H1 (cell line): Measurements from ENCODE around the gene L3MBTL3. TPM values are rescaled to one million over a fixed set of nuclear protein-coding genes. Genes with fewer than 3 reads are reported as not detected.
A peak's percentile ranks its signal among the peaks of the same experiment; 100 is the strongest.

Experiments used
- CTCF ChIA-PET: fragments of 300-600 bp; sonication (Branson Sonifier 250); formaldehyde crosslinking; loops from one replicate; lab custom pipeline; 2021; ENCODE audit not compliant: partially characterized antibody; lab: Charles Lee
- POLR2A ChIA-PET: fragments of 300-600 bp; sonication (Branson Sonifier 250); formaldehyde crosslinking; loops from one replicate; lab custom pipeline; 2021; ENCODE audit warnings: inconsistent platforms; ENCODE audit not compliant: partially characterized antibody; lab: Charles Lee
- DNase-seq, 2 experiments: peaks; one replicate each; pipeline versions ENCODE4 v3.0.0 to v3.0.0-alpha.2; 2010 to 2022; ENCODE audit warnings: low spot score in 2 of 2, low read depth in 1 of 2, mixed read lengths in 1 of 2
- FAIRE-seq: peaks from 2 replicates; lab custom pipeline; 2011; peaks lifted over from hg19 to GRCh38; lab: Jason Lieb, UNC
- H2AFZ ChIP-seq: 2 replicates; pipeline ENCODE4 v1.8.1; 2012; ENCODE audit warnings: low read length, inconsistent platforms
- H2AK5ac ChIP-seq: 2 replicates; pipeline ENCODE4 v1.6.1; 2013; ENCODE audit warnings: low read depth, low read length
- H2BK120ac ChIP-seq: replicated peaks from 2 replicates; pipeline ENCODE3; 2013; ENCODE audit warnings: low read depth, low read length, inconsistent platforms
- H2BK12ac ChIP-seq: 2 replicates; pipeline ENCODE4 v1.6.1; 2013; ENCODE audit warnings: low read depth, low read length
- H2BK15ac ChIP-seq: 2 replicates; pipeline ENCODE4 v1.6.1; 2013; ENCODE audit warnings: low read length
- H2BK20ac ChIP-seq: 2 replicates; pipeline ENCODE4 v1.6.1; 2013; ENCODE audit warnings: low read length
- H2BK5ac ChIP-seq: 2 replicates; pipeline ENCODE4 v1.6.1; 2013; ENCODE audit warnings: low read depth, low read length
- H3K14ac ChIP-seq: 2 replicates; pipeline ENCODE4 v1.6.1; 2013; ENCODE audit warnings: inconsistent platforms; ENCODE audit not compliant: insufficient read length
- H3K18ac ChIP-seq: 2 replicates; pipeline ENCODE4 v1.6.1; 2013; ENCODE audit warnings: low read length; ENCODE audit errors: extremely low read depth
- H3K23ac ChIP-seq: 2 replicates; pipeline ENCODE4 v1.6.1; 2013; ENCODE audit warnings: inconsistent platforms; ENCODE audit not compliant: insufficient read length
- H3K23me2 ChIP-seq: 2 replicates; pipeline ENCODE4 v1.6.1; 2013; ENCODE audit warnings: low read depth, low read length
- H3K27ac ChIP-seq: 2 replicates; pipeline ENCODE4 v1.6.1; 2011; ENCODE audit warnings: low read depth, low read length, inconsistent platforms
- H3K27me3 ChIP-seq, 4 experiments: replicated peaks in 1 of 4; 1 replicate in 1 of 4; 2 replicates in 3 of 4; pipeline versions ENCODE4 v1.6.1 to v1.8.1; 2011 to 2013; ENCODE audit warnings: low read length in 3 of 4, mild to moderate bottlenecking in 3 of 4, inconsistent platforms in 2 of 4, mixed read lengths in 2 of 4, moderate library complexity in 1 of 4; ENCODE audit not compliant: control insufficient read depth in 3 of 4, insufficient read depth in 3 of 4; ENCODE audit errors: extremely low read depth in 1 of 4
- H3K36me3 ChIP-seq, 4 experiments: 2 replicates each; pipeline versions ENCODE4 v1.6.1 to v1.8.1; 2011 to 2013; ENCODE audit warnings: mild to moderate bottlenecking in 4 of 4, low read length in 3 of 4, moderate library complexity in 2 of 4, control low read depth in 1 of 4, inconsistent platforms in 1 of 4; ENCODE audit not compliant: insufficient read depth in 4 of 4, control insufficient read depth in 2 of 4
- H3K4ac ChIP-seq: replicated peaks from 2 replicates; pipeline ENCODE3; 2013; ENCODE audit warnings: low read length, low read depth, mixed read lengths, inconsistent platforms; ENCODE audit not compliant: insufficient read length
- H3K4me1 ChIP-seq, 4 experiments: replicated peaks in 1 of 4; 1 replicate in 1 of 4; 2 replicates in 3 of 4; pipeline versions ENCODE4 v1.6.1 to v1.8.1; 2011 to 2013; ENCODE audit warnings: low read length in 3 of 4, inconsistent platforms in 2 of 4, mixed read lengths in 1 of 4; ENCODE audit not compliant: insufficient read depth in 4 of 4, control insufficient read depth in 3 of 4
- H3K4me2 ChIP-seq, 2 experiments: 2 replicates each; pipeline versions ENCODE4 v1.6.1 to v1.8.1; 2011 to 2013; ENCODE audit warnings: low read depth in 2 of 2, low read length in 2 of 2, control low read depth in 1 of 2, inconsistent platforms in 1 of 2, mild to moderate bottlenecking in 1 of 2; ENCODE audit not compliant: insufficient read depth in 1 of 2
- H3K4me3 ChIP-seq, 4 experiments: fragments of 200-600, 300-600 bp in 1 of 4; sonication (generic), shearing (Covaris generic), sonication (Bioruptor Twin) in 1 of 4; 2 replicates each; pipeline versions ENCODE4 v1.5.1 to v1.8.1; 2011 to 2016; ENCODE audit warnings: low read length in 4 of 4, low read depth in 3 of 4, control low read depth in 2 of 4, inconsistent platforms in 2 of 4, mild to moderate bottlenecking in 2 of 4, mixed read lengths in 1 of 4, moderate library complexity in 1 of 4; ENCODE audit not compliant: insufficient read depth in 2 of 4; ENCODE audit errors: extremely low read depth in 1 of 4
- H3K56ac ChIP-seq: replicated peaks from 2 replicates; pipeline ENCODE3; 2013; ENCODE audit warnings: low read depth, mild to moderate bottlenecking, mixed read lengths, low read length, inconsistent platforms; ENCODE audit not compliant: insufficient read length
- H3K79me1 ChIP-seq: 2 replicates; pipeline ENCODE4 v1.6.1; 2013; ENCODE audit warnings: low read depth, low read length, control low read depth
- H3K79me2 ChIP-seq, 2 experiments: 2 replicates each; pipeline versions ENCODE4 v1.6.1 to v1.8.1; 2012 to 2013; ENCODE audit warnings: low read length in 2 of 2, mild to moderate bottlenecking in 2 of 2, inconsistent platforms in 1 of 2; ENCODE audit not compliant: insufficient read depth in 2 of 2, control insufficient read depth in 1 of 2
- H3K9ac ChIP-seq, 4 experiments: replicated peaks in 1 of 4; 1 replicate in 1 of 4; 2 replicates in 3 of 4; pipeline versions ENCODE4 v1.6.1 to v1.8.1; 2011 to 2013; ENCODE audit warnings: low read depth in 3 of 4, low read length in 3 of 4, control low read depth in 2 of 4, mild to moderate bottlenecking in 2 of 4, moderate library complexity in 2 of 4, inconsistent platforms in 1 of 4; ENCODE audit errors: extremely low read depth in 1 of 4
- H3K9me3 ChIP-seq, 2 experiments: 2 replicates each; pipeline versions ENCODE4 v1.6.1 to v1.8.1; 2012 to 2013; ENCODE audit warnings: mild to moderate bottlenecking in 2 of 2, moderate library complexity in 2 of 2, control low read depth in 1 of 2, inconsistent platforms in 1 of 2, low read depth in 1 of 2, low read length in 1 of 2, mixed read lengths in 1 of 2; ENCODE audit not compliant: insufficient read depth in 2 of 2
- H4K20me1 ChIP-seq, 2 experiments: replicated peaks in 1 of 2; 2 replicates each; pipeline versions ENCODE3 to v1.8.1; 2011 to 2013; ENCODE audit warnings: inconsistent platforms in 2 of 2, low read length in 2 of 2, mild to moderate bottlenecking in 1 of 2; ENCODE audit not compliant: insufficient read depth in 2 of 2, control insufficient read depth in 1 of 2
- H4K5ac ChIP-seq: 2 replicates; pipeline ENCODE4 v1.6.1; 2013; ENCODE audit warnings: low read length, low read depth, mixed read lengths, inconsistent platforms; ENCODE audit not compliant: insufficient read length
- H4K8ac ChIP-seq: 2 replicates; pipeline ENCODE4 v1.8.0; 2013; ENCODE audit warnings: mild to moderate bottlenecking, moderate library complexity, low read length, inconsistent platforms; ENCODE audit not compliant: insufficient read depth; ENCODE audit errors: extremely low read depth
- H4K91ac ChIP-seq: replicated peaks from 2 replicates; pipeline ENCODE3; 2013; ENCODE audit warnings: low read length, mixed read lengths, inconsistent platforms; ENCODE audit not compliant: insufficient read length
- POLR2AphosphoS5 ChIP-seq: IDR thresholded peaks from 2 replicates; pipeline ENCODE4 v1.6.1; 2011; ENCODE audit warnings: low read depth, low read length
- RAD21 ChIP-seq, 2 experiments: IDR thresholded peaks in 1 of 2; conservative IDR thresholded peaks in 1 of 2; 2 replicates each; pipeline ENCODE4 v1.6.1; 2011; ENCODE audit warnings: low read depth in 2 of 2, low read length in 2 of 2, improper control_type of control experiment in 1 of 2, inconsistent platforms in 1 of 2, mild to moderate bottlenecking in 1 of 2, moderate library complexity in 1 of 2
- WGBS, 2 experiments: shearing (Covaris generic) in 1 of 2; methylation state at CpG; one replicate each; pipeline versions ENCODE4 v1.1.6 to v1.1.7; 2013 to 2015; ENCODE audit warnings: low lambda C conversion rate in 2 of 2, mixed read lengths in 2 of 2, inconsistent platforms in 1 of 2, low coverage in 1 of 2, missing lambda C conversion rate in 1 of 2; ENCODE audit not compliant: insufficient replicate concordance in 2 of 2, insufficient coverage in 1 of 2, insufficient read length in 1 of 2; ENCODE audit errors: extremely low coverage in 1 of 2, missing lambda C conversion rate in 1 of 2; 5-methylcytosine and 5-hydroxymethylcytosine counted together
- polyA plus RNA-seq, 7 experiments: library from polyadenylated mRNA; depleted of rRNA in 3 of 7; stranded (reverse) in 5 of 7; unstranded in 2 of 7; fragments of >200 nt in 5 of 7; fragments of 200-250 nt in 2 of 7; gene quantifications; 1 replicate in 5 of 7; 2 replicates in 1 of 7; 4 replicates in 1 of 7; pipeline versions ENCODE4 v1.2.1 to v1.2.3, GENCODE V29; 2011 to 2013; ENCODE audit warnings: missing spikeins in 2 of 7, mixed read lengths in 2 of 7
- total RNA-seq: library from RNA; stranded (reverse); fragmentation: NEBNext Ultra II Directional; extraction: Animal tissue kit (Norgen Biotek cat#: 25700); gene quantifications from 2 replicates; pipeline ENCODE4 v1.2.1, GENCODE V29; 2021

L3MBTL3 gene
- total and polyA plus RNA-seq, 2 of the 8 experiments (the other 6 are each of a cell fraction or from before 2014, with no cell fraction given), result 3.9 to 17.2 TPM

DNA sequence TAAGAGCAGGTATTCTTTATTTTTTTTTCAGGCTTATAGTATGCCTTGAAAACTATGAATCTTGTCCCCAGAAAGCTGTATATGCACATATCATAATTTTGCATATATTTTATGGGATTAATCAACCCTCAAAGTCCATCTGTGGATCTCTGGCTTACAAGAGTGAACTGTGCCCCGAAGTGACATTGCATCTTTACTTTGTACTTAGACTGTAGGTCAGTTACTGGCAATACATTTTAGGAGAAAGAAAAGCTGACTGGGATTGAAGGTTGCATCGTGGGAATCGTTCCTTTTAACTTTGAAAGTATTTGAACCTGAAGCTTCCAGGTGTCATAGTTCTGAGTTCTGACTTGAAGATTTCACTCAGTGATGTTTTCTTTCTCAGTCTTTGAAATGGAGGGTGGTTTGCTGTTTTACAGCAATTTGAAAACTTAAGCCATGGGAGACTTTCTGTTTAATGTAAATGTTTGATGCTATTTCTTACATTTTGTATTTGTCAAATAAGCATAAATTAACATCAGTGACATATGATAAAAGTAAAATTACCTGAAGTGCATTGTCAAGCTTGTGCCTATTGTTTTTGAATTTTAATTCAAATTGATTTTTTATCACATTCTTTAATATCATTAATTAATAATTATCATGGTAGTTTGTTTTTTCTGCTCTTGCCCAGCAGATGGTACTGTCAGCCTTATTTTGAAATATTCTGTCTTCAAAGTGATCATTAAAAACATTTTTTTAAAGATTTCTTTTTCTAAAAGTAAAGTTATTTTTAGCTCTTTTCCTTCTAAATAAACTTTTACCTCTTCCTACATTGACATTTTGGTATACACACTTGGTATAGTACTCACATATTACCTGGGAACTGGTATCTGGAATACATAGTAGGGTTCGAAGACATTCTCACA is 29.0 kb downstream of the L3MBTL3 start:
- Histone ChIP-seq H2BK12ac (no peak overlapping the region), H4K20me1 (no peaks in the 10 kb centered on the region), H3K18ac (no peak overlapping the region), H3K9me3 (no peaks in the 10 kb centered on the region), H3K9ac (no peak overlapping the region), H3K56ac (no peak overlapping the region), H2AK5ac (no peak overlapping the region), H3K14ac (no peak overlapping the region), H2BK20ac (no peak overlapping the region), H3K4me2 (no peak overlapping the region), H3K79me2 (no peaks in the 10 kb centered on the region), H3K4me3 (no peak overlapping the region), H2BK5ac (no peak overlapping the region), H3K4ac (no peak overlapping the region), H3K36me3 (peaks cover 0 to 4% (median 1%) of the 10 kb centered on the region in 4 experiments; a peak in 5 of 8 replicates), H4K91ac (no peak overlapping the region), H3K79me1 (no peaks in the 10 kb centered on the region; the same call in 1 of the 2 replicates), H4K8ac (no peak overlapping the region), H3K23me2 (no peaks in the 10 kb centered on the region), H4K5ac (no peak overlapping the region), H2BK15ac (no peak overlapping the region), H2BK120ac (no peak overlapping the region), H2AFZ (no peak overlapping the region), H3K4me1 (no peaks in the 10 kb centered on the region), H3K27ac (no peak overlapping the region), H3K27me3 (no peaks in the 10 kb centered on the region), H3K23ac (no peak overlapping the region)
- 84% methylated on average over 4 of the region's 4 CpGs; no CpG with 5 or more reads in 1 of the 2 experiments for WGBS, 2 experiments
- ChIA-PET CTCF (interaction anchor here (1.1 kb wide), 1 partner anchor 12 kb away, joined by 3 read pairs; no protein-coding TSS in a partner anchor), POLR2A (no interaction called here)
- no peak for DNase-seq
- 0 out of 4 replicates have a peak, but pooled peaks of 1 of the 2 experiments have one; percentile 12 for TF ChIP-seq RAD21 (IDR thresholded peaks at IDR 0.05 in 1 of 2, conservative IDR thresholded peaks at IDR 0.05 in 1 of 2; ENCODE audit: low read depth in 2 of 2, low read length in 2 of 2)
- no peak for TF ChIP-seq POLR2AphosphoS5
- FAIRE-seq, result no peak
